GF-D8 (cell line): ENCODE measurements around the gene TMEM42.

ENCODE experiments used
- DNase-seq: peaks from one replicate; lab custom pipeline; 2025; lab: John Stamatoyannopoulos, UW

Gene TMEM42

DNA sequence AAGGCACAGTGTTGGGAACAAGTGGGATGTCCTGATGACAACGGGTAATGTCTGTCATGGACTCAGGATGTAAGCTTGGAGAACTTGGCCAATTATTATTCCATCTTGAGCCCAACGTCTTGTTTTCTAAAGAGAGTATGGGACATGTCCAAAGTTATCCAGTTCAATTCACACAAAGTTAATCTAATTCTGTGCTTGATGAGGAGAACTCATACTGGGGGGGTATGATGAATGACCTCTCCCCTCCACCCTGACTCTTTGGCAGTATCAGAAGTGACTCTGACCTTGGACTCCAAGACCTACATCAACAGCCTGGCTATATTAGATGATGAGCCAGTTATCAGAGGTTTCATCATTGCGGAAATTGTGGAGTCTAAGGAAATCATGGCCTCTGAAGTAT is 49.0 kb downstream of the TMEM42 start:
- no peak for DNase-seq

DNA sequence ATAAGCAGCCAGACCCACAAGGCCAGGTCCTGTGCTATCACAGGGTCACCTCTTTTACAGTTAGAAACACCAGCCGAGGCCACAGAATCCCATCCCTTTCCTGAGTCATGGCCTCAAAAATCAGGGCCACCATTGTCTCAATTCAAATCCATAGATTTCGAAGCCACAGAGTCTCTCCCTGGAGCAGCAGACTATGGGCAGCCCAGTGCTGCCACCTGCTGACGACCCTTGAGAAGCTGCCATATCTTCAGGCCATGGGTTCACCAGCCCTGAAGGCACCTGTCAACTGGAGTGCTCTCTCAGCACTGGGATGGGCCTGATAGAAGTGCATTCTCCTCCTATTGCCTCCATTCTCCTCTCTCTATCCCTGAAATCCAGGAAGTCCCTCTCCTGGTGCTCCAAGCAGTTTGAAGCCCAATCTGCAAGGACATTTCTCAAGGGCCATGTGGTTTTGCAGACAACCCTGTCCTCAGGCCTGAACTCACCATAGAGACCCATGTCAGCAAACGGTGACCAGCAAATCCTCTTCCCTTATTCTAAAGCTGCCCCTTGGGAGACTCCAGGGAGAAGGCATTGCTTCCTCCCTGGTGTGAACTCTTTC is 52.3 kb downstream of the TMEM42 start:
- DNase-seq = no peak

DNA sequence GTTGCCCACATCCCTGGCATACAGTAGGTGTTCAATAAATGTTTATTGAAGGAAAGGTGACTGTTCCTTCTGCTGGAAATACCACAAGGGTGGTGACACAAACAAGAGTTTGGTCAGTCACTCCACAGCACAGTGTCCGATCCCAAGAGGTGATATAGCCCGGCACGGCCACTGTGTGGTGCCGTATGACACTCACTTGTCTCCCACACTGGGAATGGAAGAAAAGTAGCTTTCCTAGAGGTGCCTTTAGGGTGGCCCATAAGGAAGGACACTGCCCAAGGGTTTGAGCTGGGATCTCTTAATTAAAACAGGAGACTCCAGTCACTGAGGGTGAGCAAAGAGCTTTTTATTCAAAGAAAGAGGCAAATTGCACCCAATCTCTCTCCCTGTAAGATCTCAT is 53.2 kb downstream of the TMEM42 start:
- DNase-seq = peak; percentile 9
